Measurements from ENCODE around the gene ZNF618.

ZNF618 gene

GRCh38 chr9:114088571-114089170, 212.6 kb downstream of the ZNF618 start:
- DNase-seq: no peak

GRCh38 chr9:114089206-114089840, 213.2 kb downstream of the ZNF618 start:
- no peak for DNase-seq

GRCh38 chr9:114090798-114091197, 214.7 kb downstream of the ZNF618 start:
- DNase-seq: no peak

GRCh38 chr9:114091711-114092110, 215.6 kb downstream of the ZNF618 start:
- no peak for DNase-seq

- no peak for DNase-seq
Measured at GRCh38 chr9:114092336-114092735, 216.2 kb downstream of the ZNF618 start.

- DNase-seq: no peak
Measured at GRCh38 chr9:114093031-114093471, 216.9 kb downstream of the ZNF618 start.

- DNase-seq: no peak
Measured at GRCh38 chr9:114093761-114094505, 217.8 kb downstream of the ZNF618 start.

GRCh38 chr9:114094971-114095370, 218.9 kb downstream of the ZNF618 start:
- DNase-seq: no peak

GRCh38 chr9:114096041-114096511, 220.0 kb downstream of the ZNF618 start:
- DNase-seq: no peak

GRCh38 chr9:114096866-114097612, 220.9 kb downstream of the ZNF618 start:
- no peak for DNase-seq

- DNase-seq: no peak
Measured at GRCh38 chr9:114097613-114098020, 221.5 kb downstream of the ZNF618 start.

- no peak for DNase-seq
Measured at GRCh38 chr9:114098021-114098935, 222.2 kb downstream of the ZNF618 start.

- DNase-seq: no peak
Measured at GRCh38 chr9:114098936-114099668, 223.0 kb downstream of the ZNF618 start, which contains the start of gene KIF12. Gene KIF12 (minus strand): TSS chr9:114099292. CDS start chr9:114099276, 16 bp downstream.

- DNase-seq: no peak
Measured at GRCh38 chr9:114099669-114100270, 223.7 kb downstream of the ZNF618 start.

- DNase-seq: no peak
Measured at GRCh38 chr9:114100536-114100935, 224.4 kb downstream of the ZNF618 start.

GRCh38 chr9:114102484-114102883, 226.4 kb downstream of the ZNF618 start:
- DNase-seq: no peak

- no peak for DNase-seq
Measured at GRCh38 chr9:114105236-114105635, 229.1 kb downstream of the ZNF618 start.

Data from NCI-H1417 treated with DMSO at 0.1 percent for 48 hours (cell line).